Activated CD4-positive, alpha-beta T cell treated with anti-CD3 and anti-CD28 coated beads for 48 hours (primary cell): ENCODE results near the gene TMC7.

Experiments used
- DNase-seq: peaks from one replicate; pipeline ENCODE4 v3.0.0-alpha.2; 2020

The TMC7 gene

DNA sequence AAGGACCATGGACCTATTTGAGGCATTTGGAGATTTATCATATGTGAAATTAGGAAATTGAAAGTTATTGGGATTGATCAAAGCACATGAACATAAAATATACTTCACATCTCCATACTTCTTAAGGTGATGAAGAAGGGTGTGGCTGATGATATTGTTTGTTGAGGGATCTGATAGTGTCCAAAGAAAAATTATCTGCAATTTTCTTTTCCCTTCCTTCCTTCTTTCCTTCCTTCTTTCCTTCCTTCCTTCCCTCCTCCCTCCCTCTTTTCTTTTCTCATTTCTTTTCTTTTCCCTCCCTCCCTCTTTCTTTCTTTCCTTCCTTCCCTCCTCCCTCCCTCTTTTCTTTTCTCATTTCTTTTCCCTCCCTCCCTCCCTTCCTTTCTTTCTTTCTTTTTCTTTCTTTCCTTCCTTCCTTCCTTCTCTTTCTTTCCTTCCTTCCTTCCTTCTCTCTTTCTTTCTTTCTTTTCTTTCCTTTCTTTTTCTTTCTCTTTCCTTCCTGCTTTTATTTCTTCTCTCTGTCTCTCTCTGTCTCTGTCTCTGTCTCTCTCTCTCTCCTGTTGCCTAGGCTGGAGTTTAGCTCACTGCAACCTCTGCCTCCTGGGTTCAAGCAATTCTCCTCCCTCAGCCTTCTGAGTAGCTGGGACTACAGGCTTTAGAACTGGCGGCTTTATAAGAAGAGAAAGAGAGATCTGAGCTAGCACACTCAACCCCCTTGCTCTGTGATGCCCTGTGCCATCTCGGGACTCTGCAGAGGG is 109.1 kb downstream of the TMC7 start:
- DNase-seq, result no peak

GRCh38 chr16:19093631-19094541 is 110.2 kb downstream of the TMC7 start:
- no peak for DNase-seq

DNA sequence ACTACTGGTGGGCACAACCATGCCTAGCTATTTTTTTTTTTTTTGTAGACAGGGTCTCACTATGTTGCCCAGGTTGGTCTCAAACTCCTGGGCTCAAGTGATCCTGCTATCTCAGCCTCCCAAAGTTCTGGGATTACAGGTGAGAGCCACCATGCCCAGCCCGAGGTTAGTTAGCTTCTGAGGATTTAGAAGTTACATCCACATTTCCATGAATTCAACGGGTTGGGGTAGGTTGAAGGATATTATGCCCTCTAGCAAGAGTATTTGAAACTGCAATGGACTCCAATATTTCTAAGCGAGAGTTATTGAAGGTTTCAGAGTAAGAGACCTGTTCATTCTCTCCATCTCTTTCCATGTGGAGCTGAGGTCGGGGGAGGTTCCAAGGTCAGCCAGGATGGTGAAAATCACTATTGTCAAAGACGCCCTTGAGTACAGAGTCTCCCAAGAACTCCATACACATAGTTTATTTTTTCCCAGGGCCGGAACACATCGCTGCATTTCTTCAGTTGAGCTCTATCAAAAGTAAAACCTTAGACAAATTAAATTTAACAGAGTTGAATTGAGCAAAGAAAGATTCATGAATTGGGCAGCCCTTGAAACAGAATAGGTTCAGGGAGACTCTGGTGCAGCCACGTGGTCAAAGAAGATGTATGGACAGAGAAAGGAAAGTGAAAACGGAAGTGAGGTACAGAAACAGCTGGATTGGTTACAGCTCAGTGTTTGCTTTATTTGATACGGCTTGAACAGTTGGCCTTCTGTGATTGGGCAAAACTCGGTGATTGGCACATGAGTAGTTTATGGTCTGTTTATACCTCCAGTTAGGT is 111.0 kb downstream of the TMC7 start:
- no peak for DNase-seq

DNA sequence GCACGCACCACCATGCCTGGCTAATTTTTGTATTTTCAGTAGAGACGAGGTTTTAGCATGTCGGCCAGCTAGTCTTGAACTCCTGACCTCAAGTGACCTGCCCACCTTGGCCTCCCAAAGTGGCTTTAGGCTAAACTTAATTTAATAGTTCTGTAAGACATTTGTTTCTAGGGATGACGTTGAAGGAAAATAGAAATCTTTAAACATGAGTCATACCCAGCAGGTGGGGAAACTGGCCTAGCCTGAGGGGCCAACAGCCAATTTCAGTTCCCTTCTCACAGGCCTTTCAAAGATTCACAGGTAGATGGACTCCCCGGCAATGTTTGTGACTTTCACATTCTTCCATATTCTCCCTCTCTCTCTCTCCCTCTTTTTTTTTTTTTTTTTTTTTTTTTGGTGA is 111.9 kb downstream of the TMC7 start:
- DNase-seq, result no peak

DNA sequence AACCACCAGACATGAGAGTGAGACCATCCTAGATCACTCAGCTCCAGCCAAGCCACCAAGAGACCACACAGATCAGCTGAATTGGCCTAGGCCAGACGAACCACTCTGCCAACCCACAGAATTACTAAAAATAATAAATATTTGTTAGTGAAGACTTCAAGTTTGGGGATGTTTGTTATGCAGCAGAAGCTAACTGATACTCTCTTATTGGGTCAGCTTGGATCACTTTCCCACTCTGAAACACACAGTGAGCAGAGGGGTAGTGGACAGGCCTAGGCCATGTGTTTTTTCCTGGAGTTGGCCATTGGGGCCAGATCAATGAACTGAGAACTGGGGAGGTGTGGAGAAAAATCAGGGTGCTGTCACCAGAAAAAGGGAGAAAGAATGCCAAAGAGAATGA is 114.4 kb downstream of the TMC7 start:
- DNase-seq, result no peak

- DNase-seq, result no peak
Observed at GRCh38 chr16:19102187-19102872, 118.6 kb downstream of the TMC7 start.

DNA sequence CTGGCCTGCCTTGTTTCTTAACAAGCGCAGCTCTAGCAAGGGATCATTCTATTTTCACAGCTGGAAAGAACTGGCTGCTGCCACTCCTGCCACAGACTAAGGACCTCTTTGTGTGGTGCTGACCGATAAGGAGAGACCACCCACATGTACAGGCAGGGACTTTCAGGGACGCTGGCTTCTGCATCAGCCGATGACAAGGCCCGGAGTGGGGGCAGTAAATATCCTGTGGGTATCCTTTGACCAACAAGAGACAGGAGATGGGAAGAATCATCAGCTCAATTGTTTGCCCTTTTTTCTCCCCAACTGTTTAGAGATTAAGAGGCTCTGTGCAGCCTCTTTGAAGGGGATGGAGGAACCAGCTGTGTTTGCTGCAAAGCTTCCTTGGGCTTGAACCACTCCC is 120.9 kb downstream of the TMC7 start:
- DNase-seq, result no peak

DNA sequence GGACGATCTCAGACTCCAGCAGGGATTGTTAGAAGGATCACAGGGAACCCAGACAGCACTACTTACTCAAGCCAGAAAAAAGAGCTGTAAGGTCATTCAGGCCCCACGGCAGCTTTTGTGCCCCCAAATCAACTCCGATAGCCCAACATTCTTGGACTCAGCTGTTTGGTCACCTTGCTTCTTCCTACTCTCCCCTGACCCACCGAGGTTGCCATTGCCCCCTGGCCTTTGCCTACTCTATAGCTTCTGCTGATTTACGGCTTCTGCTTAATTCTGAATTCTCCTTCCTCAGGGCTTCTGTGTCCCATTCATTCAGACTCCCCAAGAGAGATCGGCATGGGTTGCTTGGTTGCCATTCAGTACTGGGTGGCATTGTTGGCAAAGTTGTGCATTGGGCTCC is 121.4 kb downstream of the TMC7 start:
- no peak for DNase-seq

- DNase-seq, result no peak
Observed at GRCh38 chr16:19105891-19106624, 122.3 kb downstream of the TMC7 start.

GRCh38 chr16:19106625-19107020 is 122.9 kb downstream of the TMC7 start:
- no peak for DNase-seq

DNA sequence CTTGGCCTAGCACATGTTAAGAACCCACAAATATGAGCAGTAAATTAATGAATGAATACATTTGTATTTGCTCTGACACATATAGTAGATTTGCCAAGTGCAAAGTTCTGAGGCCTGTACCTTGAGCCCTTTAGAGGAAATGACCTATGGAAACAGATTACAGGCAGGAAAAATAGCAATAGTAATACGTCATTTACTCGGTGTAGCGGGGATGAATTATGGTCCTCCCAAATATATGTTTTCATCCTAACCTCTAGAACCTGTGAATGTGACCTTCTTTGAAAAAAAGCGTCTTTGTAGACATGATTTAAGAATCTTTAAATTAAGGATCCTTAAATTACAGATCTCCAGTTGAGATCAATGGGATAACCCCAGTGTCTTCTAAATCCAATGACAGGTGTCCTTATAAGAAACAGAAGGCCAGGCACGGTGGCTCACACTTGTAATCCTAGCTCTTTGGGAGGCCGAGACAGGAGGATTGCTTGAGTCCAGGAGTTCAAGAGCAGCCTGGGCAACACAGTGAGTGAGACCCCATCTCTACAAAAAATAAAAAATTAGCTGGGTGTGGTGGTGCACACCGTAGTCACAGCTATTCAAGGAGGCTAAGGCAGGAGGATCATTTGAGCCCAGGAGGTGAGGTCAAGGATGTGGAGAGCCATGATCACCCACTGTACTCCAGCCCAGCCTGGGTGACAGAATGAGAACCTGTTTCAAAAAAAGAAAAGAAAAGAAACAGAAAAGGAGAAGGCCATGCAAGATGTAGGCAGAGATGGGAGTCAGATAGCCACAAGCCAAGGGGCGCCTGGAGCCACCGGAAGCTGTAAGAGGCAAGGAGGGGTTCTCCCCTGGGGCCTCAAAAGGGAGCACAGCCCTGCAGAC is 124.9 kb downstream of the TMC7 start:
- DNase-seq, result no peak

GRCh38 chr16:19109288-19109664 is 125.5 kb downstream of the TMC7 start:
- DNase-seq, result no peak

DNA sequence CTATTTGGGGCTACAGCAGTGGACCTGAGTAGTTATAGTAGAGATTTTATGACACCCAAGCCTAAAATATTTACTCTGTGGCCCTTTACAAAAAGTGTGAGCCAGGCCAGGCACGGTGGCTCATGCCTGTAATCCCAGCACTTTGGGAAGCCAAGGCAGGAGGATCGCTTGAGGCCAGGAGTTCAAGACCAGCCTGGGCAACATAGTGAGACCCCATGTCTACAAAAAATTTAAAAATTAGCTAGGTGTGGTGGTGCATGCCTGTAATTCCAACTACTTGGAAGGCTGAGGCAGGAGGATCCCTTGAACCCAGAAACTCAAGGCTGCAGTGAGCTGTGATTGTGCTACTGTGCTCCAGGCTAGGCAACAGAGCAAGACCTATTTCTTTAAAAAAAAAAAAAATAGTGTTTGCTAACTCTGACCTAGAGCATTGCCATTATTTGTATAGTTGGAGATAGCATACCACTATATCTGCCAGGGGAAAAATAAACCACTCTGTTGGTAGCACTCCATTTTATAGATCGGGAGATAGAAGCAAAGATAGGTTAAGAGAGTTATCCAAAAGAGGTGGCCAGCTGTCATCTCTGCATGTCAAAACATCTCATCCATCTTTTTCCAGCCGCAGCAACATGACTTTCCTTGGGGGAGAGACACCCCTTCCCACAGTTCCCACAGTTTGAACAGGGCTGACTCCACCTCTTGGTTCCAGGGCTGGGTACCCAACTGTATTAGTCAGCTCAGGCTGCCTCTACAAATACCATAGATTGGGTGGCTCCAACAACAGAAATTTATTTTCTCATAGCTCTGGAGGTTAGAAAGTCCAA is 127.0 kb downstream of the TMC7 start:
- DNase-seq, result no peak

DNA sequence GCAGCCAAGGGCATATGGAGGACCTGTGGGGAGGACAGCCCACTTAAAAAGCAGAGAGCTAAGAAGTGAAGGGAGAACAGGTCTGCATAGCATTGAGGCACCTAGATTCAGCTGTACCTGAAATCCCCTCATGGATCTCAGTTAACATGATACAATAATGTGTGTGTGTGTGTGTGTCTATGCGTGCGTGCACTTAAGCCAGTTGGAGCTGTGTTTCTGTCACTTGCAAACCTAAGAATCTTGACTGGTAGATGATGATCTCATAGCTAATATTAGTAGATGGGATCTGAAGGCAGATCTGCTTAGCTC is 128.3 kb downstream of the TMC7 start:
- no peak for DNase-seq
